D341Med (cell line): Measurements from ENCODE around the gene RALGPS1.

Experiments
- DNase-seq: peaks from one replicate; pipeline ENCODE4 v3.0.0; 2012; ENCODE audit warnings: low spot score

RALGPS1 gene

GRCh38 chr9:127079446-127080140 is 165.0 kb downstream of the RALGPS1 start:
- no peak for DNase-seq

- no peak for DNase-seq
Measured at GRCh38 chr9:127081250-127082185, 166.9 kb downstream of the RALGPS1 start.

GRCh38 chr9:127083138-127083980 is 168.8 kb downstream of the RALGPS1 start:
- DNase-seq = no peak

- no peak for DNase-seq
Measured at GRCh38 chr9:127084076-127085039, 169.8 kb downstream of the RALGPS1 start.

- no peak for DNase-seq
Measured at GRCh38 chr9:127085186-127085585, 170.6 kb downstream of the RALGPS1 start.

- no peak for DNase-seq
Measured at GRCh38 chr9:127086771-127087170, 172.2 kb downstream of the RALGPS1 start.

- no peak for DNase-seq
Measured at GRCh38 chr9:127087411-127087810, 172.8 kb downstream of the RALGPS1 start.

GRCh38 chr9:127087836-127088235 is 173.3 kb downstream of the RALGPS1 start:
- no peak for DNase-seq

GRCh38 chr9:127088724-127089615 is 174.4 kb downstream of the RALGPS1 start:
- no peak for DNase-seq

- DNase-seq = no peak
Measured at GRCh38 chr9:127089631-127090081, 175.1 kb downstream of the RALGPS1 start.

GRCh38 chr9:127090341-127090985 is 175.9 kb downstream of the RALGPS1 start:
- DNase-seq = no peak

GRCh38 chr9:127091526-127091925 is 176.9 kb downstream of the RALGPS1 start:
- DNase-seq = no peak

- no peak for DNase-seq
Measured at GRCh38 chr9:127092041-127092608, 177.5 kb downstream of the RALGPS1 start.

- DNase-seq = no peak
Measured at GRCh38 chr9:127093319-127094020, 178.9 kb downstream of the RALGPS1 start.

- no peak for DNase-seq
Measured at GRCh38 chr9:127095411-127095810, 180.8 kb downstream of the RALGPS1 start.

- no peak for DNase-seq
Measured at GRCh38 chr9:127096208-127096607, 181.6 kb downstream of the RALGPS1 start.

- no peak for DNase-seq
Measured at GRCh38 chr9:127097683-127098082, 183.1 kb downstream of the RALGPS1 start.

GRCh38 chr9:127098916-127099553 is 184.5 kb downstream of the RALGPS1 start:
- DNase-seq = no peak
